Occipital lobe (tissue), 2 donors: ENCODE measurements around the gene ICAM3. TPM values are rescaled to one million over a fixed set of nuclear protein-coding genes. Genes with fewer than 3 reads are reported as not detected.
"Not testable (repeated sequence)": the region's sequence is repeated elsewhere in the genome, so short reads cannot be mapped to it uniquely, and the experiment has no call there.

ENCODE experiments used
- DNase-seq: peaks from one replicate; lab custom pipeline; 2025; lab: John Stamatoyannopoulos, UW
- total RNA-seq: library from RNA; depleted of rRNA; stranded (reverse); fragments of >200 nt; gene quantifications from one replicate; pipeline ENCODE4 v1.2.3, GENCODE V29; 2014

Gene ICAM3, protein sequence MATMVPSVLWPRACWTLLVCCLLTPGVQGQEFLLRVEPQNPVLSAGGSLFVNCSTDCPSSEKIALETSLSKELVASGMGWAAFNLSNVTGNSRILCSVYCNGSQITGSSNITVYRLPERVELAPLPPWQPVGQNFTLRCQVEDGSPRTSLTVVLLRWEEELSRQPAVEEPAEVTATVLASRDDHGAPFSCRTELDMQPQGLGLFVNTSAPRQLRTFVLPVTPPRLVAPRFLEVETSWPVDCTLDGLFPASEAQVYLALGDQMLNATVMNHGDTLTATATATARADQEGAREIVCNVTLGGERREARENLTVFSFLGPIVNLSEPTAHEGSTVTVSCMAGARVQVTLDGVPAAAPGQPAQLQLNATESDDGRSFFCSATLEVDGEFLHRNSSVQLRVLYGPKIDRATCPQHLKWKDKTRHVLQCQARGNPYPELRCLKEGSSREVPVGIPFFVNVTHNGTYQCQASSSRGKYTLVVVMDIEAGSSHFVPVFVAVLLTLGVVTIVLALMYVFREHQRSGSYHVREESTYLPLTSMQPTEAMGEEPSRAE
- total RNA-seq: 0.94 TPM

DNA sequence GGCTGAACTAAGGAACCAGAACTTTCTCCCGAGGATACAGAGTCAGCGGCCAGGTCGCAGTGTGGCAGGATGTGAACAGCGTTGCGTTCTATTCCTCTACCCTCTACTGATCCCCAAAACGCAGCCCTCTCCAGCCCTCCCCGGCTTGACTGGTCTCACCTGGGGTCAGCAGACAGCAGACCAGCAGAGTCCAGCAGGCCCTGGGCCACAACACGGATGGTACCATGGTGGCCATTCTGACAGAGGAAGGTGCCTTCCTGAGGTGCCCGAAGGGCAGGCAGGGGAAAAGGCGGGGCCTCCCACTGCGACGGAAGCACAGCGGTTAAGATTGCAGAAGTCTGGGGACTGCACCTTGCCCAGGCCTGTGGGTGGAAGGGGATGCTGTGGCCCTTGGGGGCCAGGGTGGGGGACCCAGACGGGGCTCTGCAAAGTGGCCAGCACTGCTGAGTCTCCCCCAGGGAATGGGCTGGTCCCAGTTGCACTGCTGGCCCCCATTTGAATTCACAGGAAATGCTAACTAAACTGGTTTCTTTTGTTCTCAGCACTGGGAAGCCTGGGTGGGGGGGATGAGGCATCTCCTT lies at the start of gene ICAM3:
TSS of gene ICAM3 (minus strand) at position 245 of the 581 bp plus-strand sequence. CDS start at position 235, 10 bp downstream.
- no peak for DNase-seq

DNA sequence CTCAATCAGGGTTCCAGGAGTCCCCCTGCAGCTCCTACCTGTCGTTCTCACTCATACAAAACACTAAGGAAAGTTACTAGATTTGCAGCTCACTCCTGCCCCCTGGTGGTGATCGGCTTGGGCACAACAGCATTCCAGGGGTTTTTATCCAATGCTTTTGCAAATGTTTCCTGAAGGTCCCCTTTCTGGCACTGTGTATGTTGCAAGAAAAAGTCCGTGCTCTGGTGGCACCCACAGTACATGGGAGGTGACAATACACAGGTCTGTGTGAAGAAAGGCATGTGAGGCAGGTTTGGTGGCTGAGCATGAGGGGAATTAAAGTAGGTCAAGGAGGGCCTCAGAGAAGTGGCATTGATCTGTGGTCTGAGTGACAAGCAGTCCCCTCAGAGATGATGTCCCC lies 49.5 kb upstream of the ICAM3 start:
- peak; percentile 39 for DNase-seq

GRCh38 chr19:10384580-10384979 lies 45.2 kb upstream of the ICAM3 start:
- no peak for DNase-seq

- not testable (repeated sequence) for DNase-seq
Measured at GRCh38 chr19:10383223-10383499, 43.7 kb upstream of the ICAM3 start.

- DNase-seq: peak; percentile 95
Measured at GRCh38 chr19:10380313-10381102, 41.1 kb upstream of the ICAM3 start, which contains the start of gene TYK2. TSS of gene TYK2 (minus strand) at chr19:10380572. CDS start at chr19:10378406, 2,166 bp downstream.

GRCh38 chr19:10379880-10380312 lies 40.5 kb upstream of the ICAM3 start:
- DNase-seq: no peak

DNA sequence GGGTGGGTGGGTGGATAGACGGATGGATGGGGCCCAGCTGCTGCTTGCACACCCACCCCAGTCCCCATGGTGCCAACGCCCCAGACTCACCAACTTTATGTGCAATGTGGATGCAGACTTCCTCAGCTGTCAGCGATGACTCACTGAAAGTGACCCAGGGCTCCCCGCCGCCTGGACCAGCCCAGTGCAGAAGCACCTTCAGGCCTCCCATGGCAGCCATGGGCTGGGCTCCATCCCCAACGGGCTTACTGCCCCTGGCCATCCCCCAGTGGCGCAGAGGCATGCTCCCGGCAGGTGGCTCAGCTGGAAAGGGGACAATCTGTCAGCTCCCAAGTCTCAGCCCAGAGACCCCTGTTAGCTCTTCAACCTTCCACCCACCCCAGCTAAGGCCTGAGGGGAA lies 38.7 kb upstream of the ICAM3 start:
- no peak for DNase-seq

DNA sequence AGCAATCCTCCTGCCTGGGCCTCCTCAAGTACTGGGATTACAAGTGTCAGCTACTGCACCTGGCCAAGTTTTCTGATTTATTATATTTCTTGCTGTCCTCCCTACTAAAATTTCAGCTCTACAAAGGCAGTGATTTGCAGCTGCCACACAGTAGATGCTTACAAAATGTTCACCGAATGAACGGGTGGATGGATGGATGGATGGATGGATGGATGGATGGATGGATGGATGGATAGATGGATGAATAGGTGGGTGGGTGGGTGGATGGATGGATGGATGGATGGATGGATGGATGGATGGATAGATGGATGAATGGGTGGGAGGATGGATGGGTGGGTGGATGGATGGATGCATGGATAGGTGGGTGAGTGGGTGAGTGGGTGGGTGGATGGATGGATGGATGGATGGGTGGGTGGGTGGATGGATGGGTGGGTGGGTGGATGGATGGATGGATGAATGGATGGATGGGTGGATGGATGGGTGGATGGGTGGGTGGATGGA lies 37.8 kb upstream of the ICAM3 start:
- not testable (repeated sequence) for DNase-seq

GRCh38 chr19:10374931-10375330 lies 35.5 kb upstream of the ICAM3 start:
- no peak for DNase-seq

DNA sequence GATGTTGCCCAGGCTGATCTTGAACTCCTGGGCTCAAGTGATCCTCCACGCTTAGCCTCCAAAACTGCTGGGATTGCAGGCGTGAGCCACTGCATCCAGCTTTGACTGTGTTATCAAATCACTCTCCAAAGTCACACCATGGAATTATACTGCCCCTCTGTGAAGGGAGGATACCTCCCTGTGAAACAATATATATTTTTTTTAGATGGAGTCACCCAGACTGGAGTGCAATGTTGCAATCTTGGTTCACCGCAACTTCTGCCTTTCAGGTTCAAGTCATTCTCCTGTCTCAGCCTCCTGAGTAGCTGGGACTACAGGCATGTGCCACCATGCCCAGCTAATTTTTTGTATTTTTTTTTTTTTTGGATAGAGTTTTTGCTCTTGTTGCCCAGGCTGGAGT lies 33.3 kb upstream of the ICAM3 start:
- no peak for DNase-seq

DNA sequence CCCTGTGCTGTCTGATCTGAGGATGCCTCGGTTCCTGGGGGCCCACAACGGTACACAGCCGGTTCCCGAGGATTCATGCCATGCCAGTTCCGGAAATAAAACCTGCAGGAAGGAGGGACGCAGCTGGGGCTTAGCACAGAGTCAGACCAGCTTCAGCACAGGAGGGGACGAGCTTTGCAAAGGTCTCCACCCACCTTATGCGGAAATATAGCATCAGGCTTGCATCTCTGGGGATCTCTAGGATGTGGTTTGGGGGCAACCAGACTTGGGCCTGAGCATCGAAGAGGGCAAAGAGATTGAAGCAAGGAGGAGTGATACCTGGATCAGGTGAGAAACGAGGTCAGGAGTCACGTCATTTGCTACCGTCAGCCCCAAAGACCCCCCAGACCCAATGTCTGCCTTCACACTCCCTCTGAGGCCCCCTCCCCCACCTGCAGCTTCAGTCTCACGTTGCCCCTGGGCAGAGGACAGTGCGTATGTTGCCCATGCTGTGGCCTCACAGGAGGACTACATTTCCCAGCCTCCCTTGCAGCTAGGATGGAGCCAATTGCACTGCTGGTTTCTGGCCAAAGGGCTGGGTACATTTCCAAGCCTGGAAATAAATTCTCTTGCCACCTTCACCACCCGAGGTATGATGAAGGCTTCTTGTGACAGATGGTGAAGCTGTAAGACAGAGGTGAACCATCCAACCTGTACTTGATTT lies 28.8 kb upstream of the ICAM3 start:
- DNase-seq: no peak

GRCh38 chr19:10366950-10367512 lies 27.6 kb upstream of the ICAM3 start:
- DNase-seq: not testable (repeated sequence)

DNA sequence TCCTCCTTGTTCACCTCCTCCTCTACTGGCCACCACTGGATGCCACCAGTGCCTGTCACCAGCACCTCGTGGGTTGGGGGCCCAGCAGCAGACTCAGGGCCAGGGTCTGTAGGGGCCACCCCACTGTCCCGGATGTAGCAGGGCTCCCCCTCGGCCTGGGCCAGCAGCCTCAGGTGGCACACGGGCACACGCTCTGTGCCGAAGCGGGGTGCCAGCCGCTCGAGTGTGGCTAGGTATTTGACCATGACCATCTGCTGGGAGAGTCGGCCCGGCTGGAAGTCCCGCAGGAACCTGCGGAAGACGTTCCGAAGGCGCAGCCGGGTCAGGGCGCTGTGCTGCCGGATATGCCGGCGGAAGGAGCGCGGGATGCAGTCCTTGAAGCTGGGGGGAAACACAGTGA lies 26.1 kb upstream of the ICAM3 start:
- DNase-seq: no peak

DNA sequence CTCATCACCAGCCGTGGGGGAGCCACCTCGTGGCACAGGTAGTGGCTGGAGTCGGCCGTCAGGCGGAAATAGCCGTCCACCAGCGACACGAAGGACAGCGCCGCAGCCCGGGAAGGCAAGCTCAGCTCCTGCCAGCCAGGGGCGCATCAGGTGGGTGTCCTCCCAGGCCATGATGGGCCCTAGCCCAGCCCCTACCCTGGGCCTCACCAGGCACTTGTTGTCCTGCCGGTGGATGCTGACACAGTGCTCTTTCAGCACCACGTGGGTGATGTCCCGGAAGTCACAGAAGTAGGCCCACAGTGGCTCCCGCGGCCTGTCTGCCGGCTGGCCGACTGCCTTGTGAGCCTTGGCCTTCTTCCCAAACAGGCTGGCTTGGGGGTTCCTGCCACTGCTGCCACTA lies 25.2 kb upstream of the ICAM3 start:
- no peak for DNase-seq

DNA sequence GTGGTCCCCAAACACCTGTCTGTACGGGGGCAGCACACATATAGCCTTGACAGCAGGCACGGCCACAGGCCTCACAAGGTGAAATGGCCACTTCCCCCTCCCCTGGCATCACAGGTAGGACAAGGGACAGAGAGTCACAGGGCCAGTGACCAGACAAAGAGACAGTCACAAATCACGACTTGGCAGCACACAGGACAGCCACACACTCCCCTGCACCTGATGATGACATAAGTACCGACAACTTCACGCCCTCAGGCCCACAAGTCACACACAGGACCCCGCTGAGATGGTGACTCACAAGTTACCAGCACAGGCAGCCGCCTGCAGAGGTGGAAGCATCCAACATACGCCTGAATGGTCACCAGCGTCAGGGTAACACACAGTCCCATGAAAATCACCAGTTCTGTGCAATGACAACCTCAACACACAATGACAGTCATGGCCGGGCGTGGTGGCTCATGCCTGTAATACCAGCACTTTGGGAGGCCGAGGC lies 24.4 kb upstream of the ICAM3 start:
- DNase-seq: no peak

- no peak for DNase-seq
Measured at GRCh38 chr19:10362259-10362658, 22.8 kb upstream of the ICAM3 start.

DNA sequence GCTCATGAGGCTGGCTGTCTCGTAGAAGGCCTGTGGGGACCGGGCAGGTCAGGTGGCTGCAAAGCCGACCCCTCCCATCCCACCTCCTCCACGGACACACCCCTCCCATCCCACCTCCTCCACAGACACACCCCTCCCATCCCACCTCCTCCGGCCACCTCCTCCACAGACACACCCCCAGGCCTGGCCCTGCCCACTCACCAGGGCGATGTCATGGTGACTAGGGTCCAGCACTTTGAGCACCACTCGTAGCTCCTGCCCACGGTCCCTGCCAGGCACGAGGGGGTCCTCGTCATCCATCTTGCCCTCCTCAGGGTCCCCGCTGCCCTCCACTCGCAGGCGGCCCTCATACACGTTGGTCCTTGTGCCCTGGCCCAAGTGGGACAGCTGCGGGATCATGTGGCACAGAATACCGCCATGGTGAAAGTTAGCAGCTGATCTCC lies 22.2 kb upstream of the ICAM3 start:
- DNase-seq: no peak

DNA sequence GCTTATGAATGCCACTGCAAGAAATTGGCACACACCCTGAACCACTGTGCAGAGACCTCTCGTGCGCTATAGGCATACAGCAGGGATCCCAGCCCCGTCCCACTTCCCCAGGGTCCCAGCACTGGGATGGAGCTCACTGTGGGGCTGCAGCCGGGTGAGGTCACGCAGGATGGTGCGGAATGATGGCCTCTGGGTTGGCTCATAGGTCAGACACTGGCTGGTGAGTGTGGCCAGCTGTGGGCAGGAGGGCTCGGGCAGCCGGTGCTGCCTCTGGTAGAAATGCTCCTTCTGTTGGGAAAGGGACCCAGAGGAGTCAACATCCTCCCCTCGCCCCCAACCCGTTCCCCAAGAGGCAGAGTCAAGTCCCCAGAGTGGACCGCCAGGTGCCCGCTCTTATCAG lies 17.0 kb upstream of the ICAM3 start:
- DNase-seq: no peak

GRCh38 chr19:10353793-10354391 lies 14.5 kb upstream of the ICAM3 start:
- no peak for DNase-seq
